ENCODE results near the gene CENPK.

- TF ChIP-seq, protein P1, sequence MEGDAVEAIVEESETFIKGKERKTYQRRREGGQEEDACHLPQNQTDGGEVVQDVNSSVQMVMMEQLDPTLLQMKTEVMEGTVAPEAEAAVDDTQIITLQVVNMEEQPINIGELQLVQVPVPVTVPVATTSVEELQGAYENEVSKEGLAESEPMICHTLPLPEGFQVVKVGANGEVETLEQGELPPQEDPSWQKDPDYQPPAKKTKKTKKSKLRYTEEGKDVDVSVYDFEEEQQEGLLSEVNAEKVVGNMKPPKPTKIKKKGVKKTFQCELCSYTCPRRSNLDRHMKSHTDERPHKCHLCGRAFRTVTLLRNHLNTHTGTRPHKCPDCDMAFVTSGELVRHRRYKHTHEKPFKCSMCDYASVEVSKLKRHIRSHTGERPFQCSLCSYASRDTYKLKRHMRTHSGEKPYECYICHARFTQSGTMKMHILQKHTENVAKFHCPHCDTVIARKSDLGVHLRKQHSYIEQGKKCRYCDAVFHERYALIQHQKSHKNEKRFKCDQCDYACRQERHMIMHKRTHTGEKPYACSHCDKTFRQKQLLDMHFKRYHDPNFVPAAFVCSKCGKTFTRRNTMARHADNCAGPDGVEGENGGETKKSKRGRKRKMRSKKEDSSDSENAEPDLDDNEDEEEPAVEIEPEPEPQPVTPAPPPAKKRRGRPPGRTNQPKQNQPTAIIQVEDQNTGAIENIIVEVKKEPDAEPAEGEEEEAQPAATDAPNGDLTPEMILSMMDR (conservative IDR thresholded peaks at IDR 0.05; ENCODE audit: low read depth, low read length), result no peak
- no peak for TF ChIP-seq EZH2 (IDR thresholded peaks at IDR 0.05; ENCODE audit: borderline replicate concordance, low read depth, low read length, poor library complexity, severe bottlenecking)
Observed at GRCh38 chr5:65611524-65611923, 48.6 kb upstream of the CENPK start.
